ENCODE data around the gene WNT3.
A peak's percentile ranks its signal among the peaks of the same experiment; 100 is the strongest.

WNT3 gene

DNA sequence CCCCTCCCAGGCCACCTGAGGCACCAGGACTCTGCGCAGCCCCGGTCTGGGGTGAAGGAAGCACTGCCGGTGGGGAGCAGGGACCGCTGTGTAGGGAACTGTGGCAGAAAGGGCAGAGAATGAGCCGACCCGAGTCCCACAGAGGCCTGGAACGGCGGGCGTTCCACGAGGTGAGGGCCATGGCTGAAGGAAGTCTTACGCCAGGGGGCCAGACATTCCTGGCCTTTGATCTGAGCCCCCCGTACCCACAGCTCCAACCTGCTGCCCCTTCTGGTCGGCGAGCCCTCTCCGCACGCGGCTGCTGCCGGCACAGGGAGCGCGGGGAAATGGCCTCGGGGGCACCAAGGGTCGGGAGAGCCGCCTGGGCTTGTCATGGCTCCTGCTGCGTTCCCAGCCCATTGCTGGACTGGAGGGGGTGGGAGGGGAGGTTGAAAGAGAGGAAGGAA, 1.4 kb upstream of the WNT3 start:
- Histone ChIP-seq H3K36me3 (ENCODE audit: control insufficient read depth, insufficient read depth, low read length) (no peaks in the 10 kb centered on the region), H3K27me3 (ENCODE audit: control insufficient read depth, insufficient read depth, low read length) (peaks cover 81% of the 10 kb centered on the region), H3K9ac (ENCODE audit: low read depth, low read length) (peak overlapping the region; percentile 54), H3K9me3 (ENCODE audit: control insufficient read depth, insufficient read depth, low read length) (no peaks in the 10 kb centered on the region), H3K4me1 (ENCODE audit: control insufficient read depth, insufficient read depth, low read length) (peaks cover 14% of the 10 kb centered on the region), H3K4me3 (ENCODE audit: low read depth, low read length) (peak overlapping the region; percentile 60)

DNA sequence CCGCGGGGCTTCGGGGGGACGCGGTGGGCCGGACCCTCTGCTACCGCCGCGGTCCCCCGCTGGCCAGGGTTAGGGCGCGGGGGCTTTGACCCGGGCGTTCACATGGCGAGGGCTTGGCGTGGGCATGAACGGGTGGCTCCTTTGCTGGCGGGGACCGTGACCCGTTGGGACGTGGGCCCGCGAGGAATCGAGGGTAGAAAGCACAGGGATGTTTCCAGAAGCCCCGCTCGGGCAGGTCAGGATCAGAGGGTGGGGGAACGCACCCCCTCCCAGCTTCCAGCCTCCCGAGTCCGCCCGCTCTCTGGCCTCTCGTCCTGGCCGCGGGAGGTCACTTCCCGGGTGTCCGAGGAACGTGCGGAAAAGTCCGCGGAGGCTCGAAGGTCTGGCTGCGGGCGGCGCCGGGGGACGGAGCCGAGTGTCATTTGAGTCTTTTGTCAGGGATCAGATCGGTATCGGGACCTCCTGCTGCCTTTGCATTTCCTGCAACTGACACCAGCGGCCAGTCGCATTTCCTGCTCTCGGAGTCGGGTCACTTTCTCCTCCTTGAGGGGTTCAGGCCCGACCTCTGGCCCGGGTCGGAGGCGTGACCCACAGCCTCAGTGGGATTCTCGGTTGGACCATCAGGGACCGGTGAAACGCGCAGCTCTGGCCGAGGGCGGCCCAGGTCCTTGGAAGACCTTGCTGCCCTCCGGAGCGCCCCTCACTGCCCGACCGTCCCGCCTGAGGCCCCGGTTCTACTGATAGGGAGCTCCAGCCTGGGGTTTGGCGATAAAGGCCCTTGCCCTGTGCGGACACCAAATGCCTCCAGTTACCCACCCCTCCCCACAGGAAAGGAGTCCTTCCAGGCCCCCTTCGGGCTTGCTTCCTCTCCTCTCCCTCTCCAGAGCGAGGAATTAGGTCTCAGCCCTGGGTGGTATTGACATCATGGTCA, 702 bp upstream of the WNT3 start:
- peaks cover 14% of the 10 kb centered on the region for H3K4me1 ChIP-seq (ENCODE audit: control insufficient read depth, insufficient read depth, low read length)
- H3K27me3 ChIP-seq (ENCODE audit: control insufficient read depth, insufficient read depth, low read length) = peaks cover 82% of the 10 kb centered on the region
- peak overlapping the region; percentile 54 for H3K9ac ChIP-seq (ENCODE audit: low read depth, low read length)

DNA sequence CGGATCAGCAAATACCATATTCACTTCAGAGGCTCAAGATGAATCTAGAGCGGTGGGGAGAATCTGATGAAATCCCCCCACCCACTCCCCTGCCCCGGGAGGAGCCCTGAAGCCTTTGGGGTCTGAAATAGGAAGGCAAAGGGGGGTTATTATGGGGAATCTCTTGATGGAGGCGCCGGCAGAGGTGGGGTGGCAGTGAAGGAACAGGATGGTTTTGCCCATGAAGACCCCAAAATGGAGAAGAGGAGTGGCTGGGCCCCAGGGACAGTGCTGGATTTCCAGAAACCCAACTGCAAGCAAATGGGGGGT, 637 bp downstream of the WNT3 start:
- Histone ChIP-seq H3K4me3 (ENCODE audit: low read depth, low read length) (peak overlapping the region; percentile 37), H3K9me3 (ENCODE audit: control insufficient read depth, insufficient read depth, low read length) (no peaks in the 10 kb centered on the region), H3K4me1 (ENCODE audit: control insufficient read depth, insufficient read depth, low read length) (peaks cover 14% of the 10 kb centered on the region)

More for the DNA sequence above, 702 bp upstream of the WNT3 start:
- Histone ChIP-seq H3K4me3 (ENCODE audit: low read depth, low read length) (peak overlapping the region; percentile 60), H3K36me3 (ENCODE audit: control insufficient read depth, insufficient read depth, low read length) (no peaks in the 10 kb centered on the region), H3K9me3 (ENCODE audit: control insufficient read depth, insufficient read depth, low read length) (no peaks in the 10 kb centered on the region)

DNA sequence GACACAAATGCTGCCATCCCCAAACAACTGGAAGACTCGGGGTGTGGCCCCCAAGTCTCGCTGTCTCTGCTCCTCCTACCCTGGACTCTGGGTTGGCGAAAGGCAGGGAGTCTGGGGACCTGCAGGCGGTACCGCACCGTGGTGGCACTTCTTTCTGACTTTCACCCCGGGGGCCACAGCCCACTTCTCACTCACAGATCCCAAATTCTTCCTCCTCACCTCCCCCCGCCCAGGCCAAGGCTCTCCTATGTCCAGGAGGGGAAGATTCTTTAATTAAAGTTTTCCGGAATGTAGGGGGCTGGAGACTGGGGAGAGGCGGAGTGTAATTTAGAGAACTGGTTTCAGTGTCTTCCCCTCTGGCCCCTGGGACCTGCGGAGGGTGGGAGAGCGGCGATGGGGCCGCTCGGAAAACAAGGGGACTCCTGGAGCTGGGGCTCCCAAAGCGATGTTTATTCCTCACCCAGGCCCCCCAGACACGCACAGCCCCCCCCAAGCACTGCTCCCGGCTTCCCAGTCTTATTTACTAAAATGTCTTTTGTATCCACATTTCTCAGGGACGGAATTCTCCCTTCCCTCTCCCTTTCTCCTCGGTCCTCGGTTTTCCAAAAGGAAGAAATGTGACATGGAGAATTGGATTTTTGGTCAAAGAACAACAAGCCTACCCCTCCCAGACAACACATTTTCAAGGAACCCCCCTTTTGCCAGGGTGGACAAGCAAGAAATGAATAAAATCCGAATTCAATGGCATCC, 1.2 kb downstream of the WNT3 start:
- no peaks in the 10 kb centered on the region for H3K9me3 ChIP-seq (ENCODE audit: control insufficient read depth, insufficient read depth, low read length)
- H3K4me1 ChIP-seq (ENCODE audit: control insufficient read depth, insufficient read depth, low read length) = peaks cover 14% of the 10 kb centered on the region
- no peak overlapping the region for H3K9ac ChIP-seq (ENCODE audit: low read depth, low read length)
- H3K36me3 ChIP-seq (ENCODE audit: control insufficient read depth, insufficient read depth, low read length) = no peaks in the 10 kb centered on the region
- peak overlapping the region; percentile 37 for H3K4me3 ChIP-seq (ENCODE audit: low read depth, low read length)
- H3K27me3 ChIP-seq (ENCODE audit: control insufficient read depth, insufficient read depth, low read length) = peaks cover 84% of the 10 kb centered on the region

More for the DNA sequence above, 637 bp downstream of the WNT3 start:
- Histone ChIP-seq H3K36me3 (ENCODE audit: control insufficient read depth, insufficient read depth, low read length) (no peaks in the 10 kb centered on the region), H3K27me3 (ENCODE audit: control insufficient read depth, insufficient read depth, low read length) (peaks cover 82% of the 10 kb centered on the region), H3K9ac (ENCODE audit: low read depth, low read length) (no peak overlapping the region)

GRCh38 chr17:46815474-46816353, 2.8 kb downstream of the WNT3 start:
- Histone ChIP-seq H3K36me3 (ENCODE audit: control insufficient read depth, insufficient read depth, low read length) (no peaks in the 10 kb centered on the region), H3K27me3 (ENCODE audit: control insufficient read depth, insufficient read depth, low read length) (peaks cover 70% of the 10 kb centered on the region), H3K9me3 (ENCODE audit: control insufficient read depth, insufficient read depth, low read length) (no peaks in the 10 kb centered on the region), H3K4me1 (ENCODE audit: control insufficient read depth, insufficient read depth, low read length) (peaks cover 9% of the 10 kb centered on the region), H3K9ac (ENCODE audit: low read depth, low read length) (no peak overlapping the region), H3K4me3 (ENCODE audit: low read depth, low read length) (no peak overlapping the region)

DNA sequence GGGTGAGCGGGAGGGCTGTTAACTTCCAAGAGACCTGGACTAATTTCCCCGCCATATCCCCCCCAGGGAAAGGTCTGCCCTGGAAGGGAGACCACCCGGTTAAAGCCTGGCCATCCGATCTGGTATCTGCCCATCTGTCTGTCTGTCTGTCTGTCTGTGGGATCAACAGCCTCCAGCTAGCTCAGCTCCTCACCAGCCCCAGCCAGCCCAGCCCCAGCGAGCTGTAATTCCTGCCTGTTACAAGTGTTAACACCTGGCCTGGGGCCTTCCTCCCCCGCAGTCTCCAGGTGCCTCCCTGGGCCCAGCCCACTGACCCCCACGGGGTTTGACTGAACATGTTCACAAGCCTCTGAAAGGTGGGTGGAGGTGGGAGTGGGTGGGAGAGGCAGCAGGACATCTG, 4.0 kb downstream of the WNT3 start:
- Histone ChIP-seq H3K36me3 (ENCODE audit: control insufficient read depth, insufficient read depth, low read length) (no peaks in the 10 kb centered on the region), H3K4me1 (ENCODE audit: control insufficient read depth, insufficient read depth, low read length) (peaks cover 1% of the 10 kb centered on the region), H3K9me3 (ENCODE audit: control insufficient read depth, insufficient read depth, low read length) (no peaks in the 10 kb centered on the region), H3K4me3 (ENCODE audit: low read depth, low read length) (no peak overlapping the region), H3K27me3 (ENCODE audit: control insufficient read depth, insufficient read depth, low read length) (peaks cover 57% of the 10 kb centered on the region), H3K9ac (ENCODE audit: low read depth, low read length) (no peak overlapping the region)

GRCh38 chr17:46813920-46814319, 4.6 kb downstream of the WNT3 start:
- Histone ChIP-seq H3K9me3 (ENCODE audit: control insufficient read depth, insufficient read depth, low read length) (no peaks in the 10 kb centered on the region), H3K27me3 (ENCODE audit: control insufficient read depth, insufficient read depth, low read length) (peaks cover 52% of the 10 kb centered on the region), H3K9ac (ENCODE audit: low read depth, low read length) (no peak overlapping the region), H3K4me3 (ENCODE audit: low read depth, low read length) (no peak overlapping the region), H3K36me3 (ENCODE audit: control insufficient read depth, insufficient read depth, low read length) (no peaks in the 10 kb centered on the region), H3K4me1 (ENCODE audit: control insufficient read depth, insufficient read depth, low read length) (no peaks in the 10 kb centered on the region)

GRCh38 chr17:46812624-46813318, 5.7 kb downstream of the WNT3 start:
- peaks cover 48% of the 10 kb centered on the region for H3K27me3 ChIP-seq (ENCODE audit: control insufficient read depth, insufficient read depth, low read length)
- H3K4me1 ChIP-seq (ENCODE audit: control insufficient read depth, insufficient read depth, low read length) = no peaks in the 10 kb centered on the region
- no peaks in the 10 kb centered on the region for H3K9me3 ChIP-seq (ENCODE audit: control insufficient read depth, insufficient read depth, low read length)
- H3K4me3 ChIP-seq (ENCODE audit: low read depth, low read length) = no peak overlapping the region
- H3K36me3 ChIP-seq (ENCODE audit: control insufficient read depth, insufficient read depth, low read length) = no peaks in the 10 kb centered on the region
- no peak overlapping the region for H3K9ac ChIP-seq (ENCODE audit: low read depth, low read length)

- Histone ChIP-seq H3K36me3 (ENCODE audit: control insufficient read depth, insufficient read depth, low read length) (no peaks in the 10 kb centered on the region), H3K9ac (ENCODE audit: low read depth, low read length) (no peak overlapping the region), H3K27me3 (ENCODE audit: control insufficient read depth, insufficient read depth, low read length) (peaks cover 41% of the 10 kb centered on the region), H3K9me3 (ENCODE audit: control insufficient read depth, insufficient read depth, low read length) (no peaks in the 10 kb centered on the region), H3K4me3 (ENCODE audit: low read depth, low read length) (no peak overlapping the region), H3K4me1 (ENCODE audit: control insufficient read depth, insufficient read depth, low read length) (no peaks in the 10 kb centered on the region)
Observed at GRCh38 chr17:46811978-46812583, 6.4 kb downstream of the WNT3 start.

DNA sequence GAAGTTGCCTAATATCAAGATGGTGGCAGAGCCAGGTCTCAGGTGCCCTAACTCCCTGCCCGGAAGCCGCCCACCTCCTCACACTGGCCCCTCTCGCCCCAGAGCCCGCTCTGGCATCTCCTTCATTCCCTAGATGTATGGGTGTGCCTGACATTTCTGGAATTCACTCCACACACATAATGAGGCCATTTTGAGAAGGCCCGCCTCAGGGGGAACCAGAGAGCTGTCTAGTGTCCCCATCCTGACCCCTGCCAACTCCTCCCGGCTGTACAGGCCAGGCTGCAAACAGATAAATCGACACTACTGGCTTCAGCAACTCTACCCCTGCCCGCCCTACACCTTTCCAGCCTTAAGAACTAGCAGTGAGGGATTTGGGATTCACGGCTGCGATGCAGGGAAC, 7.7 kb downstream of the WNT3 start:
- no peak overlapping the region for H3K4me3 ChIP-seq (ENCODE audit: low read depth, low read length)
- peaks cover 29% of the 10 kb centered on the region for H3K27me3 ChIP-seq (ENCODE audit: control insufficient read depth, insufficient read depth, low read length)
- no peaks in the 10 kb centered on the region for H3K4me1 ChIP-seq (ENCODE audit: control insufficient read depth, insufficient read depth, low read length)
- H3K9ac ChIP-seq (ENCODE audit: low read depth, low read length) = no peak overlapping the region
- no peaks in the 10 kb centered on the region for H3K9me3 ChIP-seq (ENCODE audit: control insufficient read depth, insufficient read depth, low read length)
- no peaks in the 10 kb centered on the region for H3K36me3 ChIP-seq (ENCODE audit: control insufficient read depth, insufficient read depth, low read length)

All from iPS-15b (cell line).